GM19023 (cell line): ENCODE measurements around the gene MIR17HG.
"Not testable (repeated sequence)": the region's sequence is repeated elsewhere in the genome, so short reads cannot be mapped to it uniquely, and the experiment has no call there.

Source experiments
- ATAC-seq: cut with Tn5 transposase; IDR thresholded peaks from one replicate; pipeline ENCODE4 v1.9.1; 2021; ENCODE audit warnings: mild to moderate bottlenecking, moderate library complexity; ENCODE audit not compliant: unreplicated experiment

MIR17HG gene

DNA sequence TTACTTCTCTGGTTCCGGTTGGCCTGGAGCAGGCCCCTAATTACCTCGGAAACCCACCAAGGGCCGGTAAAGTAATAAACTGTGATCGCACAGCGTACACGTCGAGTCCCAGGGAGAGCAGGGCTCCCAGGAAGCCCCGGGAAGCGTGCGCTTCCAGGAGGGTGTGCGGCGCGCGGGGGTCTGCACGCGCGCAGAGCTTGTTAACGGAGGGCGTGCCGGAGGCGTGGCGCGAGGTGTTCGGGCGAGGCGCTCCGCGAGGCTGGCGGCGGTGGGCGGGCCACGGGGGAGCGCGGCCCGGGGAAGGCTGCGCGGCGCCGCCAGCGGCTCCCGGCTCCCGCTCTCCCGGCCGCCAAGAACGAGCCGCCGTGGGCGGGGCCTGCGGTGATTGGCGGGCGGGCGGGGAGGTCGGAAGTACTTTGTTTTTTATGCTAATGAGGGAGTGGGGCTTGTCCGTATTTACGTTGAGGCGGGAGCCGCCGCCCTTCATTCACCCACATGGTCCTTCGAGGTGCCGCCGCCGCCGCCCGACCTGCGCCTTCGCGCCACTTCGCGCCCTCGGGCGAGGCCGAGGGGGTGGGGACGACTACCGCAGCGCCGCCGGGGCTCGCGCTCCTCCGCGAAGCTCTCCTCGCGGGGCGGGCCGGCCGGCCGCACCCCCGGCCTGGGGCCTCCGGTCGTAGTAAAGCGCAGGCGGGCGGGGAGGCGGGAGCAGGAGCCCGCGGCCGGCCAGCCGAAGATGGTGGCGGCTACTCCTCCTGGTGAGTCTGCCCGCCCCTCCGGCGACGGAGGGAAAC lies at the start of gene MIR17HG:
Gene MIR17HG (plus strand): TSS at position 486 of the 794 bp plus-strand sequence.
- peak; percentile 54 for ATAC-seq

DNA sequence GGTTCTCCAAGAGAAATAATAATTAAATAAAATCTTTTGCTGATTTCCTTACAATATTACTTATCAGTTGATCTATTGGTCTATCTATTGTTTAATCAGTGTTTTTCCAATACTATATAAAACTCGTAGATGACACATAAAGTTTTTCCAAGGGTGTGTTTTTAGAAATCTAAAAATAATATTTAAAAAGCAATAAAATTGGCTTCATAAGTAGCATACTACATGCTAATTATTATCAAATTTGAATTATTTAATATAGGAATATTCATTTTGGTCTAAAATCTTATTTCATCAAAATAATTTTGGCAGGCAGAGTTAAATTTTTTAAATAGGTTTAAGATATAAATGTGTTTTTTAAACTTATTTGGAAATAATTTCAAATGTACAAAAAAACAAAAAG lies 49.4 kb upstream of the MIR17HG start:
- no peak for ATAC-seq

DNA sequence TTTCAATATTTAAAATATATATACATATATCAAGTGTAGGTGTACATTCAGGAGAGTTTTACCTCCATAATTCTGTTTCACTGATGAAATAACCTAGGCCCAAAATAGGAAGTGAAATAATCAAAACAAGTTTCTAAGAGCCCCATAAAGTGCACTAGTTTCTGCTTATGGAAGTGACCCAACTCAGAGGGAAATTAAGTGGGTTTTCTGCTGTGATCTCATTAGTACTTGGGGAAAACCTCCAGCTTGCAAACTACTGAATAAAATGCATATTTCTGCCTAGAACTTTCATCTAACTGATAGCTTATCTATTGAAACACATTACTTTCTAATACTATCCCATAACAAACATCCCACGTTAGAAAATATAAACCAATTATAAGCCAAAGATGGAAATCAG lies 45.4 kb upstream of the MIR17HG start:
- peak; percentile 77 for ATAC-seq

DNA sequence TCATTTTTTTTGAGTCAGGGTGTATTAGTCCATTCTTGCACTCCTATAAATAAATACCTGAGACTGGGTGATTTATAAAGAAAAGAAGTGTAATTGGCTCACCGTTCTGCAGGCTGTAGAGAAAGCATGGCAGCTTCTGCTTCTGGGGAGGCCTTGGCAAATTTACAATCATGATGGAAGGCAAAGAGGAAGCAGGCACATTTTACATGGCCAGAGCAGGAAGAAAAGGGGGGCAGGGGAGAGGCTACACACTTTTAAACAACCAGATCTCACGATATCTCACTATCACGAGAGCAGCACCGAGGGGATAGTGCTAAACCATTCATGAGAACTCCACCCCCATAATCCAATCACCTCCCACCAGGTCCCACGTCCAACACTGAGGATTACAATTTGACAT lies 44.5 kb upstream of the MIR17HG start:
- no peak for ATAC-seq

DNA sequence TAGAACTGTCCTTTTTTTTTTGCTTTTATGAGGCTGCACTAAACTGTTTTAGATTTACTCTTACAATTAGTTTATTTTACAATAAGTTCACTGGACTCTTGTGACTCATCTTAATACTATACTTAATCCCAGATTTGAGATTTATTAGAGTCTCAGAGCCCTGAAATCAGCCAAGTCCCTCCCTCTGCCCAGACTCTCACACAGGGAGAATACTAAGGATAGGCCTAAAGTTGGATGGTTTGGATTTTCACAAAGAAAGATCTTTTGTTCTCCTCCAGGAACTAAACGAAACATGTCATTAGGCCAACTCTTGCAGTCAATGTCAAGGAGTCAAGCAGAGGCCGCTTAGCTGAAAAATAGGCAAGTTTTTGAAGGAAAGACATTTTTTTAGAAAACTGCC lies 42.7 kb upstream of the MIR17HG start:
- ATAC-seq: no peak

DNA sequence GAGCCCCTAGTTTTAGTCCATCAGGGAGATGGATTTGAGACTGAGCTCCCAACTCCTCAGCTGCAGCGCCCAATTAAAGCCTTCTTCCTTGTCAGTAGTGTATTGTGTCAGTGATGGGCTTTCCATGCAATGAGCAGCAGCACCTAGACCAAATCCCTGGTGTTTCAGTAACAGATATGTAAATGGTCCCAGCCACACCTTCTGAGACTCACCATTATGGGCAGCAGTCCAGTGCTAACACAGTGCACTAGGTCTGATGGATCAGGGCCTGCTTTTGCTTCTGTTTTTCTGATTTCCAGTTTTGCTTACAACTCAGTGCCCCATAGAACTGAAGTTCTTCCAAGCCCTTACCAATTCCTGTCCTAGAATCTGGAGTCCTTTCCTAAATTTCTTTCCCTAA lies 41.8 kb upstream of the MIR17HG start:
- no peak for ATAC-seq

DNA sequence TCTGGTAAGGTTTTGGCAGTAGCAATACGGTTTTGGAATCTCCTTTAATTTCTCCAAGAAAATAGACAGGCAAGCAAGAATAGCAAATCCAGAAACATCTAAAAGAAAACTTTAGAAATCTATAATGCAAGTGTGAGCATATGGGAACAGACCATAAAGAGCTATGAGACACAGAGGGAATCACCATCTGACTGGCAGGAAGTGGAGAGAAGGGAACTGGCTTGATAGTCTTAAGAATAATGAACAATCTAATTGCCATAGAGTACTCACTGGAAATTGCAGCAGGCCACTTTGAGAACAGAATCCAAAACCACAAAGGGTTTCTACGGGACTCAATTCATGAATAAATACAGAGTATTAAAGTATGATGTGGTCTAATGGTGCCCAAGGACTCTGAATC lies 39.6 kb upstream of the MIR17HG start:
- ATAC-seq: no peak

DNA sequence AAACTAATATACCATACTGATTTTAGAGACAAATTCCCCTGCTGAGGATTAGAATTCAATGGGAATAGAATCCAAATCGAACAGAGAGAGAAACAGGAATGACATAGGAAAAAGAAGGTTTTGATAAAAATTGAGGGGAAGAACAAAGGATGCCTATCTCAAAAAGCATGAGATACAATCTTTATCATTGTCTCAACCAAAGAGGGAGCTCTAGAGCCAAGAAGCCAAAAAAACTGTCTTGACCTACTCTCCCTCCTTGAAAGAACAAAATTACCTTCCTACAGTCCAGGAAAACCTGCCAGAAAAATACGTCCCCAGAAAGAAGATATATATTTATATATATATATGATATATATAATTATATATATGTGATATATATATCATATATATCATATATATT lies 39.2 kb upstream of the MIR17HG start:
- no peak for ATAC-seq

DNA sequence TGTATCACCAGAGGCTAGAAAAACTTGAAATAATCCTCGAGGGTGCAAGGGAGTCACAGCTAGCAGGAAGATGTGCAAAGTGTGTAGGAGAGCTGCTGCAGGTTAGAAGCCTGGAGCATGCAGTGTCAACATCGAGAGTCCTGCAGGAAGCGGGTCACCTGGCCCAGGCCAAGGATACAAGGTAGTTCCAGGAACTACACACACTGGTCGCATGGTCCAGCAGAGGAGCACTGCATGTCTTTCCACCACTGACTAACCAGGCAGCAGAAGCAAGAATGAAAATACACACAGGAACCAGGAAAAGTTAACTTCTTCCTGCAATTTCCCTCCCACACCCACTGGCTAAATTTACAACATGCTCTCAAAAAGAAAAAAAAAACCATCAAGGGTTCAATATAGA lies 36.0 kb upstream of the MIR17HG start:
- ATAC-seq: no peak

DNA sequence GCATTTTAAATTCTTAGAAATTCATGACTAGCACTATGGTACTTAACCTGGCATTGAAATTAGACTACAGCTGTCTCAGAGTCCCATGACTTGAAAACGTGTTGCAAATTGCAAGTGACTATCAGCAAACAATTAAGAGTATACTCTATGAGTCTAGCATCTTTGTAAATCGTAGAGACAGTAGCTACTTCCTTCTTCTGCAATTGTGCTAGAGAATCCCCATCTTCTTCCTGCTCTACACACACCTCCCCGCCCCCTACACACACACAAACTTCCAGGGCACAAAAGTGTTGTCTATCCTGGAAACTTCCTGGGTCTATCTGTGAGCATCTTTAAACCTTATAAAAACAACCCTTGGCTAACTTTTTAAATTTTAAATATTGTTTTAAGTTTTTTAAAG lies 35.2 kb upstream of the MIR17HG start:
- no peak for ATAC-seq

DNA sequence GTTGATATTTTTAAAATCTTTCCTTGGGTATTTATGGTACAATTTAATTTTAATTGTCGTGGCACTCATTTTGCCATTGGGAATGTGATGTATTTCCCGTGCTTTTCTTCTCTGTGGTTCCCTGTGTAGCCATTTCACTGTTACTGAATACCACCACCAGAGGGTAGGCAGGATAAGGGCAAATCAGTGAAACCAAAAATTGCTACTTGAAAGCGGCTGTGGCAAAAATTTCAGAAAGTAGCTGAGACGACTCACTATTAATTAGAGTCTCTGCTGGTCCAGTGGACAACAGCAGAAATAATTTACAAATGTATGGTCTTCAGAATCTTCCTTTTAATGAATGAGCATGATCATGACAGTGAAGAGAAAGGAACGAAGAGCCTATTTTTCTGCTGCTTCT lies 34.4 kb upstream of the MIR17HG start:
- ATAC-seq: peak; percentile 85

DNA sequence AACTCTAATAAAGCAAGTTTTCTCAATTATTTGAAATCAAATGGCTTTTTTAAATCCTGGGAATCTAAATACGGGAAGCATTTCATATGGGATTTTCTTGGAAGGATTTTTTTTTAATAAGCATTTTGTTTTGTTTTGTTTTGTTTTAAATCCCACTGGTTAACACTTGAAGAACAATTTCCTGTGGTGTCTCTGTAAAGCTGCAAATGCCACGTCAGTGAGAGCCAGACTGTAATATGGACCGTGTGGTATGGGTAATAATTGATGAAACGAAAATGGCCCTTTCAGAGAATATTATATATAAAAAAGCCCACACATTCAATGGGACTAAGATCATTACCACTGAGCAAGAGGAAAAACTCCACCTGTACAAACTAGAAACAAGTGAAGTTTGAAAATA lies 33.9 kb upstream of the MIR17HG start:
- peak; percentile 52 for ATAC-seq

DNA sequence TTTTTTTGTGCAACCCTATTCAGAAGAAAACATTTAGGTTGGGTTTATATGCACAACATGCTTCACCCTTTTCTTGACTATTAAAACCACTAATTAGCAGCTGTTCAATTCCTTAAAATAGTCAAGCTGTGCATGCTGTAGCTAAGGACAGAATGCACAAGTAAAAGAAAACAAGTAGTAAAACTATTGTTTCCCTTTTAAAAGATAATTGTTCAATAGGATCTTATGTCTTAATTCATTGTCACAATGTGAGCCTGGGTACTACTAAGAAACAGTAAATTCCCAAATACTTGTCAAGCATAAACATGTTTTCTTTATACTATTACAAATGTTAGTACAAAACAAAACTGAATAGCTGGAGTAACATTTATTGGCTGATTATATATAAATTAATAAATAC lies 32.6 kb upstream of the MIR17HG start:
- ATAC-seq: no peak

DNA sequence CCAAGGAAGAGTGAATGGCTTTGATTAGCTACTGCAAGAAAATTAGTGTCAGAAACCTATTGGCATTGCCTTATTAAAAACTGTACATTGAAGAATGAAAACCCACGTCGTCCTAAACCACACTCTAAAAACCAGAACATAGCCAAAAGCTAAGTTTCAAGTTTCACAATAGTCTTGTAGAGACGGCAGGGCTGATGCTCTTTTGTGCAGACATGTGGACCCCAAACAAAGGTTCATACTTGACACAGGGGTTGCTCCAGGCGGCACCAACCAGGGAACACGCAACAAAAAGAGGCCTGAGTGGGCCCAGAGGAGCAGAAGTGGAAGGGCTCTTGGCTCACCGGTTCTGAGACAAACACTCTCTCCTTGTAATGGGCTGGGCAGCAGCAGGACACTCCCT lies 28.6 kb upstream of the MIR17HG start:
- ATAC-seq: no peak

DNA sequence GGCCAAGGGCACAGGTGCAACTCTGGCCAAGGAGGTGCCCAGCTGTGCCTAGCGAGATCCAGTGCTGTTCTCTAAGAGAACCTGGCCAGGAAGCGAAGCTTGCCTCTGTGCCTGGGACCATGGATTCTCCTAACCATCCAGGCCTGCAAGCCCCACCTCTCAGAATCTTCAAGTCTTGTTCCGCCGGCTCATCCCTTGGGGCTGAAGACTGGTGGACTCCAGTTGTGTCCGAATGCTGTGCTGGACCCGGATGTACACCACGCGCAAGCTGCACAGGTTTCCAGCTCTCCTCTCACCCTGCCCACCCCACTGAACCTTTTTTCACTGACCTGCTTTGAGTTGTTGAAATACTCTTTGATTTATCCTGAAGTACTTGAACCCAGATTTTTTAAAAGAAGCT lies 27.5 kb upstream of the MIR17HG start:
- ATAC-seq: no peak

DNA sequence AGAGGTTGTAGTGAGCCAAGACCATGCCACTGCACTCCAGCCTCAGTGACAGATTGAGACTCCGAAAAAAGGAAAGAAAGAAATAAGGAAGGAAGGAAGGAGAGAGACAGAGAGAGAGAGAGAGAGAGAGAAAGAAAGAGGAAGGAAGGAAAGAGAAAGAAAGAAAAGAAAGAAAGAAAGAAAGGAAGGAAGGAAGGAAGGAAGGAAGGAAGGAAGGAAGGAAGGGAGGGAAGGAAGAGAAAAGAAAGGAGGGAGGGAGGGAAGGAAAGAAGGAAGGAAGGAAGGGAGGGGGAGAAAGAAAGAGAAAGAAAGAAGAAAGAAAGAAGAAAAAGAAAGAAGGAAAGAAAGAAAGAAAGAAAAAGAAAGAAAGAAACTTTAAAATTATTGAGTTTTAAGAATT lies 26.5 kb upstream of the MIR17HG start:
- ATAC-seq: not testable (repeated sequence)

DNA sequence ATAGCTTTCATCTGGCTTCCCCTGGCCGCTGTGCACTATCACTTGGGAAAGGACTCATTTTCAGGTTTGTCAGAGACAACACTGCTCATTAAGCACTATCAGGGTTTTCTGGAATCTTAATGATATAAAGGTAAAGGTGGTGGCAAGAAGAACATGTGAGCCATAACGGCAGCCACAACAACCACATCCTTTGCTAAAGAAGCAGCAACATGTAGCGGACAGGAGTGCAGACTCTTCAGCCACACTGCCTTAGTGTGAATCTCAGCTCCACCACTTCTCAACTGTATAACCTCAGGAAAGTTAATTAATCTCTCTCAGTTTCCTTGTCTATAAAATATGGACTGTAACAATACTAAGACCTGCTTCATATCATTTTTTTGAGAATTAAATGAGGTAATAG lies 24.1 kb upstream of the MIR17HG start:
- ATAC-seq: no peak

DNA sequence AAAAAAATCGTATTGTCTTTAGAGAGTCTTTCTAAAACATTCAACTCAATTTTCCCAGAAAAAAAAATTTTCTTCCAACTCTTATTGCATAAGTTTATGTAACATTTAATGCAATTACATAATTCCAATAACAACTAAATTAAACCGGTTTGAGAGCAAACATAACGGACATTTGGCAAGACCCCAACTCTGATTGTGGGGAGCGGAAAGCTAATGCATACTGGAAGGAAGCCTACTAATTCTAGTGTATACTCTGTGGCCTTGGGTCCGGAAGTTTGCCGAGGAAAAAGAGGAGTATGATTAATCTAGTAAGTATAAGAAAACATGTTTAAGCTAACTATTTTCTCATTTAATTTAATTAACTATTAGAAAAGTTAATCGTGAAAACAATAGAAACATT lies 21.3 kb upstream of the MIR17HG start:
- ATAC-seq: no peak

DNA sequence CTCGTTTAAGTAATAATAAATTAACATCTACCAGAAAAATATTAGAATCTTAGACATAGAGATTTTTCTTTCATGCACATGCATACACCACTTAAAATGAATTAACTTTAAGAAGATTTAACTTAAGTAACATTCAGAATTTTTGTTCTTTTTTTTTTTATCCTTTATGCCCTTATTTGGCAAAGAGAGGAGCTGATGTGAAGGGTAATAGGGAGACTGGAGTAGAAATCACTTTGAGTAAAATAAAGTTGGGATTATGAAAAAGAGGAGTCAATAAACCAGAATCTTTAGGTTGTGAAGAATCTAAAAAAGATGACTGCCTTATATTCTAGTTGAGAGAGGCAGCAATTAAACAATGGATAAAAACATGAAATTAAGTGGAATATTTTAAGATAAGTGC lies 18.8 kb upstream of the MIR17HG start:
- no peak for ATAC-seq

DNA sequence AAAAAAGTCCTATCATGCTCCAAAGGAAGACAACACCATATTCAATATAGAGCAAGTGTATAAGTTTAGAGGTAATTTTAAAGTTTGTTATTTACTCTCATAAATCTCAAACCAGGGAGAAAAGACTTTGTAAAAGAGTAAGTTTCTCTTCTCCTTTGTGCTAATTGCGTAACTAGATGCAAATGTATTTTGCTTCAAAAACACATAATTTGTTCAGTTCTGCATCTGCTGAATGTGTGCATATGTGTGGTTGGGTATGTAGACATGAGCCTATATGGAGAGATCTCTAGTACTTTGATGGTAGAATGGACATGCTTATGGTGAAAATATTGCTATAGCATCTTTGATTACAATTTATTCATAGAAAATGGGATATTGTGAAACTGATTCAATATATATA lies 17.8 kb upstream of the MIR17HG start:
- ATAC-seq: no peak

DNA sequence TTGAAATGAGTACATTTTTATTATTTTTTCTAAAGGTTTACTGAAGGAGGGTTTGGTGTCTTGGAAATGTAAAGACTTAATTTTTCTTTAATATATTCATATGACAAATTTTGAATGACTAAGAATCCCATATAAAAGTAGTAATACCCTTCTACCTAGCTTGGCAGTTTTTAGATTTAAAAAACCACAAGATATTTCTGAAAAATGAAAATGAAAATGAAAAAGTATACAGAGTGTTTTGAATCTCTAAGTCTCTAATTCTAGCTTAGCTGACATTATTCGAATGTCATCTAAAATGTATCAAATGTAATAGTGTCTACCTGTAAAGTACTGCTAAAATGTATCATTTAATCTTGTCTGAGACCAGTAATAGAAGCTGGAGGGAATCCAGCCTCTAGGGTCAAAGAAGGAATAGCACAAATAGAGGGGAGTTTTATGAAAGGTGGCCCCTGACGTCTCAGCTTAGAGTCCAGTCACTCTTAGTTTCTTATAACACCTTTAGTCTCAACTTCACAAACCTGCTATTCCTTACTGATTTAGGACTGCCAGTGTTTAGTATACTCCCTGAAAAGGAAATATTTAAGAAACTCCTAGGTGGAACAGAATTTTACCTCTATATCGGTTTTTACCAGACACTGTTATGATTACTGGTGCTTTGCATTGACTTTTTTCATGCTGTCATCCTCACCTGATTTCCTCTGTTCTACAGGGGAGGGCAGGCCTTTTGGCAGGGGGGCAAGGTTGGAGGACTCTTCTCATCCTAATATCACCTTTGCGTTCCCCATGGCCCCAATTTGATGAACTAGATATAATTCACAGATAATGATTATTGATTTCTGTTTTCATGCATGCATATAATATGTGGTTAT lies 16.2 kb upstream of the MIR17HG start:
- ATAC-seq: peak; percentile 79

DNA sequence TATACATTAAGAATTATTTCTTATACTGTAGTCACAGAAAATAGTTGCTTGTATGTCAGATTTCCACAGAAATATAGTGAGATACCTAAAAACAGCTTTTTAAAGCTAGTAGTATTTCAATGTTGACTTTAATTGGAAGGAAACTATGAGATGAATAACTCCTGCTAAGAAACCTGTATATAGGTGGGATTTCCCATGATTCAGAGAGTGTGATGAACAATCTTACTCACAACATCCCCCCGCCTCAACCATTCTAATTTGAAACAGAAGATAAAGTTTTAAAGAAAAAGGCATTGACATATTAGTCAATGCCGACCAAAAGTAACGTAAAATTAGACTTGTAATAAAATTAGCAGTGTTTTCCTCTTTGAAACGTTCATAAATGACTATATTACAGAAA lies 1.4 kb upstream of the MIR17HG start:
- no peak for ATAC-seq
